GM19023 (cell line): ENCODE measurements around the gene CCR5.

ENCODE experiments used
- ATAC-seq: cut with Tn5 transposase; IDR thresholded peaks from one replicate; pipeline ENCODE4 v1.9.1; 2021; ENCODE audit warnings: mild to moderate bottlenecking, moderate library complexity; ENCODE audit not compliant: unreplicated experiment

Gene CCR5

GRCh38 chr3:46406788-46407611 lies 36.3 kb downstream of the CCR5 start, which contains the start of the genes CCR5AS and CCRL2:
TSS of gene CCR5AS (minus strand) at chr3:46407066.
TSS of gene CCRL2 (plus strand) at chr3:46407259. CDS start at chr3:46408080, 821 bp downstream.
- no peak for ATAC-seq

DNA sequence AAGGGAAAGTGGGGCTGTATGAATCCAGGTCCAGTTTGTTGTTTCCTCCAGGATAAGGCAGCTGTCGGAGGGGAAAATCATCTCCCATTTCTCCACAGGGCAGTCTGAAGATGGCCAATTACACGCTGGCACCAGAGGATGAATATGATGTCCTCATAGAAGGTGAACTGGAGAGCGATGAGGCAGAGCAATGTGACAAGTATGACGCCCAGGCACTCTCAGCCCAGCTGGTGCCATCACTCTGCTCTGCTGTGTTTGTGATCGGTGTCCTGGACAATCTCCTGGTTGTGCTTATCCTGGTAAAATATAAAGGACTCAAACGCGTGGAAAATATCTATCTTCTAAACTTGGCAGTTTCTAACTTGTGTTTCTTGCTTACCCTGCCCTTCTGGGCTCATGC lies 37.2 kb downstream of the CCR5 start:
- ATAC-seq: no peak

DNA sequence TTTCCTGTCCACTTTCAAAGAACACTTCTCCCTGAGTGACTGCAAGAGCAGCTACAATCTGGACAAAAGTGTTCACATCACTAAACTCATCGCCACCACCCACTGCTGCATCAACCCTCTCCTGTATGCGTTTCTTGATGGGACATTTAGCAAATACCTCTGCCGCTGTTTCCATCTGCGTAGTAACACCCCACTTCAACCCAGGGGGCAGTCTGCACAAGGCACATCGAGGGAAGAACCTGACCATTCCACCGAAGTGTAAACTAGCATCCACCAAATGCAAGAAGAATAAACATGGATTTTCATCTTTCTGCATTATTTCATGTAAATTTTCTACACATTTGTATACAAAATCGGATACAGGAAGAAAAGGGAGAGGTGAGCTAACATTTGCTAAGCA lies 38.1 kb downstream of the CCR5 start:
- ATAC-seq: no peak

- ATAC-seq: no peak
Measured at GRCh38 chr3:46409739-46410489, 39.2 kb downstream of the CCR5 start.

DNA sequence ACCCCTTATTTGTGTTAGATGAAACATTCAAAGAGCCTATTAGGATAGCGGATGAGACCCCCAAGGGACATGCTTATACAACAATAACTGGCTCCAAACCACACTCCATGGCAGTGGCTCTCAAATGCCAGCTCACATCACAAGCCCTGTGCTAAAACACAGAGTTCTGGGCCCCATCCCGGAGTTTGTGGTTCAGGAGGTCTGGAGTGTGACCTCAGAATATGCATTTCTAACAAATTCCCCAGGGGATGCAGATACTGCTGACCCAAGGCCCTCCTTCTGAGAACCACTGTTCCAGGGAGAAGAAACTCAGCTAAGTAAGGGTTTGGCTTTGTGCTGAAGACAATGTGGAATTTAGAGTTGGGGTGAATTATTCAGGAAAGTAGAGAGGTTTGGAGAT lies 39.9 kb downstream of the CCR5 start:
- ATAC-seq: no peak

DNA sequence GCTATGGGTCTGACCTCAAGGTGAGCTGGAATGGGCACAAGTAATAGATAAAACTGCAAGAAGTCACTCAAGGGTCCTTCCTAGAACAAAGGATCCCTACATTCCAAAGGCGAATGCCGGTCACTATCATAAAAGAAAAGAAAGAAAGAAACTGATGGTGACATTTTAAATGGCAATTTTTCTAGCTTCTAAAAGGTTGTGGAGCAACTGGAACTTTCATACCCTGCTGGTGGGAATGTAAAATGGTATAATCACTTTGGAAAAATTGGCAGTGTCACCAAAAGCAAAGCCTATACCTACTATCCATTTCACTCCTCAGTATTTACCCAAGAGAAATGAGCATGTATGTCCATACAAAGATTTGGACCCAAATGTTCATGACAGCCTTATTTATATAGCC lies 40.5 kb downstream of the CCR5 start:
- no peak for ATAC-seq

DNA sequence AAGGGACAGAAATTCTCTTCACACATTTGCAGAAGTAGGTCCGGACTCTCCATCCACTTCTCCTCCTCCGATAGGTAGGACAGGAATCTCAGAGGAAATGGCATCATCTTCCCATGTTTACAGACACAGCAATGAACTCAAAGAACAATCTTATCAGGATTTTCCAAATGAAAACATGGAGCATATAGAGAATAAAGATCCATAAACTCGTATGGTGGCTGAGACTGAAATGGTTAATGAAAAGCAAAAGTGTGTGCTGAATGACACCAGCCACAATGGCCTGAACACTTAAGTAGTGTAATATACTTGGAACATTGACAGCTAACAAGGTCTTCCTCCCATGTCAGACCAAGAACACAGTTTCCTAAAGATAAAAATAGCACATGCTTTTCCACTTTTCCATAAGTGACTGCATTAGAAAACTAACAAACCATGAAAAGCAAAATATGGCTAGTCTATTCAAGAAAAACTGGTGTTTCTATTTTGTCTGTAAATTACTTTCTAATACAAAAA lies 42.1 kb downstream of the CCR5 start:
- no peak for ATAC-seq

DNA sequence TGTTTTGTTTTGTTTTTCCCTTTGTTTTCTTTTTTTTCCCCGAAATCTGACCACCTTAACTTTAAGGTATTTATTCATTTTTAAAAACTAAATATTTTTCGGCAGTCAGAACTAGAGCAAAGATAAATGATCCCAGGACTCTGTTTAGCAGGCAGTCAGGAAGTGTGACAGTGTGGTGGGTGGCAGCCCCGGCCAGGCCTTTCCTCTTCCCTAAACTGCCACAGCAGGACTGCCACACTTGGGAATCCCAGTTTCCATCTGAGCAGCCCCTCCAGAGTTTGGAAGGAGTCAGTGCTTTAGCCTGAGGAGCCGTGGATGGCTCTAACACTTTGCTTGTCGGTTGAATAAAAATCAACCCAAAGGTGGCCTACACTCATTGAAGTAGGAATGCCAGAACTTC lies 43.2 kb downstream of the CCR5 start:
- ATAC-seq: no peak

DNA sequence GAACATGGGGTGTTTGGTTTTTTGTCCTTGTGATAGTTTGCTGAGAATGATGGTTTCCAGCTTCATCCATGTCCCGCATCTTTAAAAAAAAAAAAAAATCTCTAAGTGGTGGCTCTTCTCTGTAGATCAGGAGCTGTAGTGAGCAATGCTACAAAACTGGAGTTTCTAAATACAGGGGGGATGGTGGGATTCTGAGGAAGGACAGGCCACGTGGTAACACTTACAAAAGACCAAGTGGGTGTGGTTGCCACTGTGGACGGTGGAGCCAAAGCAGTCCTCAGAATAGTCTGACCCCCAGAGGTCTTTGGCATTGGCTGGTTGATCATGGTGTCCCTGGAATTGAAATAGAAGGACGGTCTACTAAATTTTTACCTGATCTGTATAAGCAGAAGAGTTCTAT lies 44.0 kb downstream of the CCR5 start:
- no peak for ATAC-seq

DNA sequence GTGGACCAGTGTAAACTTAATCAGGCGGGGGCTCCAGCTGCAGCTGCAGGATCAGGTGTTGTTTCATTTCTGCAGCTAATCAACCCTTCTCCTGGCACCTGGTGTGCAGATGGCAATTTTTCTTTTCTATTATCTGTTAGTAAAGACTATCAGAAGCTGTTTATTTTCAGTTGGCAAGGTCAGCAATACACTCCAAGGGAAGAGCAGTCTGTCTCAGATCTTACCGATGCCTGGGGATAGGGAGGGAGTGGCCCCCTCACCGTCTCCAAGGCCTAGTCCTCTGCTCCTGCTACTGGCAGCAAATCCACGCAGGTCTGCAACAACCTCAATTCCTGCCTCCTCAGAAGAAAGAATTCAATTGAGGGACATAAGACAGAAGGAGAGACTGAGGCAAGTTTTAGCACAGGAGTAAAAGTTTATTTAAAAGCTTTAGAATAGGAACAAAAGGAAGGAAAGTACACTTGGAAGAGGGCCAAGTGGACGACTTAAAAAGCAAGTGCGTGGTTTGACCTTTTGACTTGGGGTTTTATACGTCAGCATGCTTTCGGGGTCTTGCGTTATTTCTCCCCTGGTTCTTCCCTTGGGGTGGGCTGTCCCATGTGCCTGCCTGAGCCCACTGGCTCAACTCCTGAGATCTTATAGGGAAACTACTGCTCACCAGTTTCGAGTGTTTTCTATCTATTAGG lies 45.5 kb downstream of the CCR5 start:
- ATAC-seq: no peak

- no peak for ATAC-seq
Measured at GRCh38 chr3:46416811-46417510, 46.2 kb downstream of the CCR5 start.

DNA sequence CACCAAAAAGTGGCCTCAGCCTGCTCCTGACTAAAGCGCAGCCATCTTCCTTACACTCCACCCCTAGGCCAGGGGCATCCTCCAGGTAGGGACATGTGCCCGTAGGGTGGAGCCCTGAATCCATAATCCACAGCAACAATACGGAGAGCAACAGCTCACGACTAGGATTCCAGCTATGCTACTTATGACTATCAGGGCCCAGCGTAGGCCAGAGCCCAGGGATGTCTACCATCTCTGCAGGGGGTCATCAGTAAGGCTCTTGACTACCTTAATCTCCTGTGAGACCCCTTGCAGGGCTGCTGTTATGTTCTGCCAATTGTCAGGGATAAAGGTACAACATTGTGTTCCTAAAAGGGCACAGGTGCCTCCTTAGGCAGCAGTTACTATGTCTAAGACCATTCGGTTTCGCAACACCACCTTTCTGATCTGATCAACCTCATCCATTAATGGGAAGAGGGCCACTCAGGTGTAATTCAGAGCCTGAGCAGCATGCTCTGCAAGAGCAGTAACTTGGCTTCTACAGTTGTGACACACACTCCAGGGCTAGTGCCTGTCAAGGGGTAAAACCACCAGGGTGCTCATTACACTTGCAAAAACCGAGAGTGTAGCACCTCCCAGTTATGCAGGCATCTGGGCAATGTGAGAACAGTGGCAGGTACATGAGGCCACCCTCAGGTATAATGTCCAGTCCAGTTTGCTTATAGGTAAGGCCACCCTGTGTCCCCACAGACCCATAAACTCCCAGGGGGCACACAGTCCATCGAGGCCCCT lies 47.3 kb downstream of the CCR5 start:
- no peak for ATAC-seq

- ATAC-seq: no peak
Measured at GRCh38 chr3:46419816-46420215, 49.1 kb downstream of the CCR5 start.

DNA sequence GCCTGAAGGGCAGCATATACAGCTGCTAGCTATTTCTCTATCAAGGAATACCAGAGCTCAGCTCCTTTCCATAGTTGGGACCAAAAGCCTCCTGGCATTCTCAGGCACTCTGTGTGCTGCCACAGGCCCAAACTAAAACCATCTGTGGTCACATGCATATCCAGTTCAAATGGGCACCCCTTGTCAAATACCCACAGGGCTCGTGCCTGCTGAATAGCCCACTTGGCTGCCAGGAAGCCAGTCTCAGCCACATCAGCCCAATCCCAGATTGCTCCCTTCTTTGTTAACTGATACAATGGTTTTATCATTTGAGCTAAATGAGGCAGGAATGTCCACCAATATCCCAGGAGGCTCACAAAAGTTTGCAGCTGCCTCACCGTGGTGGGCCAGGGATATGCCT lies 50.2 kb downstream of the CCR5 start:
- ATAC-seq: no peak

- no peak for ATAC-seq
Measured at GRCh38 chr3:46422617-46423016, 51.9 kb downstream of the CCR5 start.

- ATAC-seq: no peak
Measured at GRCh38 chr3:46423588-46423987, 52.8 kb downstream of the CCR5 start.
